Measurements from ENCODE around the gene DST. TPM values are rescaled to one million over a fixed set of nuclear protein-coding genes. Genes with fewer than 3 reads are reported as not detected.

The DST gene
- total and polyA plus RNA-seq, 2 of the 8 experiments (the other 6 are each of a cell fraction or from before 2014, with no cell fraction given), result 49.4 to 116 TPM

GRCh38 chr6:56643379-56644089, 845 bp upstream of the DST start:
- Histone ChIP-seq H3K4me2 (ENCODE audit: insufficient read depth in 1 of 2, low read depth in 2 of 2, low read length in 2 of 2) (no peak overlapping the region), H2BK12ac (ENCODE audit: low read depth, low read length) (no peak overlapping the region), H3K9me3 (ENCODE audit: insufficient read depth in 2 of 2, low read depth in 1 of 2, low read length in 1 of 2) (no peaks in the 10 kb centered on the region), H2BK5ac (ENCODE audit: low read depth, low read length) (no peak overlapping the region), H4K91ac (replicated peaks; ENCODE audit: insufficient read length, low read length) (no peak overlapping the region), H3K9ac (replicated peaks in 1 of 4; ENCODE audit: extremely low read depth in 1 of 4, low read depth in 3 of 4, low read length in 3 of 4) (no peak overlapping the region), H2BK15ac (ENCODE audit: low read length) (no peak overlapping the region), H2BK20ac (ENCODE audit: low read length) (no peak overlapping the region), H3K4me1 (replicated peaks in 1 of 4; ENCODE audit: control insufficient read depth in 3 of 4, insufficient read depth in 4 of 4, low read length in 3 of 4) (no peaks in the 10 kb centered on the region), H3K4ac (replicated peaks; ENCODE audit: insufficient read length, low read depth, low read length) (no peak overlapping the region), H4K20me1 (replicated peaks in 1 of 2; ENCODE audit: control insufficient read depth in 1 of 2, insufficient read depth in 2 of 2, low read length in 2 of 2) (no peaks in the 10 kb centered on the region), H3K79me1 (ENCODE audit: low read depth, low read length) (no peaks in the 10 kb centered on the region), H3K79me2 (ENCODE audit: control insufficient read depth in 1 of 2, insufficient read depth in 2 of 2, low read length in 2 of 2) (no peaks in the 10 kb centered on the region), H3K36me3 (ENCODE audit: control insufficient read depth in 2 of 4, insufficient read depth in 4 of 4, low read length in 3 of 4) (peaks cover 2 to 42% (median 16%) of the 10 kb centered on the region in 4 experiments; a peak in 6 of 8 replicates), H3K27me3 (replicated peaks in 1 of 4; ENCODE audit: control insufficient read depth in 3 of 4, extremely low read depth in 1 of 4, insufficient read depth in 3 of 4, low read length in 3 of 4) (no peaks in the 10 kb centered on the region), H3K56ac (replicated peaks; ENCODE audit: insufficient read length, low read depth, low read length) (no peak overlapping the region), H3K23ac (ENCODE audit: insufficient read length) (no peak overlapping the region), H4K8ac (ENCODE audit: extremely low read depth, insufficient read depth, low read length) (no peak overlapping the region), H2AK5ac (ENCODE audit: low read depth, low read length) (no peak overlapping the region), H3K14ac (ENCODE audit: insufficient read length) (no peak overlapping the region), H3K18ac (ENCODE audit: extremely low read depth, low read length) (no peak overlapping the region), H4K5ac (ENCODE audit: insufficient read length, low read depth, low read length) (no peak overlapping the region), H2AFZ (ENCODE audit: low read length) (no peak overlapping the region), H2BK120ac (replicated peaks; ENCODE audit: low read depth, low read length) (no peak overlapping the region), H3K23me2 (ENCODE audit: low read depth, low read length) (no peaks in the 10 kb centered on the region), H3K4me3 (ENCODE audit: extremely low read depth in 1 of 4, insufficient read depth in 2 of 4, low read depth in 3 of 4, low read length in 4 of 4) (no peak overlapping the region), H3K27ac (ENCODE audit: low read depth, low read length) (no peak overlapping the region)
- DNase-seq (ENCODE audit: low read depth in 1 of 2, low spot score in 2 of 2) (no peak), FAIRE-seq (no peak)
- ChIA-PET CTCF (ENCODE audit: partially characterized antibody) (interaction anchor here (0.9 to 2.5 kb wide), 13 partner anchors 8 to 208 kb away, joined by 3 to 11 read pairs (median 4); no protein-coding TSS in a partner anchor), POLR2A (ENCODE audit: partially characterized antibody) (interaction anchor here (1.3 kb wide), 1 partner anchor 32 kb away, joined by 3 read pairs; no protein-coding TSS in a partner anchor)
- 88% methylated on average over 4 of the region's 4 CpGs; no CpG with 5 or more reads in 1 of the 2 experiments for WGBS, 2 experiments (ENCODE audit: extremely low coverage in 1 of 2, insufficient coverage in 1 of 2, insufficient read length in 1 of 2, insufficient replicate concordance in 2 of 2, low coverage in 1 of 2, low lambda C conversion rate in 2 of 2, missing lambda C conversion rate in 1 of 2)
- no peak for TF ChIP-seq BCL11A (IDR thresholded peaks at IDR 0.05; ENCODE audit: low read depth in 2 of 2, low read length in 2 of 2)
- TF ChIP-seq, protein P1, sequence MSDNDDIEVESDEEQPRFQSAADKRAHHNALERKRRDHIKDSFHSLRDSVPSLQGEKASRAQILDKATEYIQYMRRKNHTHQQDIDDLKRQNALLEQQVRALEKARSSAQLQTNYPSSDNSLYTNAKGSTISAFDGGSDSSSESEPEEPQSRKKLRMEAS (IDR thresholded peaks at IDR 0.05), result no peak
- no peak for TF ChIP-seq MAFK (IDR thresholded peaks at IDR 0.05; ENCODE audit: low read depth, low read length)
- TF ChIP-seq KDM4A (IDR thresholded peaks at IDR 0.05; ENCODE audit: low read depth, low read length, severe bottlenecking), result no peak
- no peak for TF ChIP-seq ZNF274 (IDR thresholded peaks at IDR 0.05; ENCODE audit: borderline replicate concordance, extremely low read depth, low read length)
- no peak for TF ChIP-seq CREB1 (IDR thresholded peaks at IDR 0.05)
- TF ChIP-seq TAF1 (IDR thresholded peaks at IDR 0.05; ENCODE audit: low read depth, low read length), result no peak
- no peak for TF ChIP-seq SIRT6 (IDR thresholded peaks at IDR 0.05; ENCODE audit: low read length)
- no peak for TF ChIP-seq SP1 (IDR thresholded peaks at IDR 0.05; ENCODE audit: low read depth, low read length)
- no peak for TF ChIP-seq RXRA (IDR thresholded peaks at IDR 0.05; ENCODE audit: insufficient read depth, low read depth, low read length)
- no peak for TF ChIP-seq CBX8 (IDR thresholded peaks at IDR 0.05; ENCODE audit: borderline replicate concordance, low read depth, low read length)
- TF ChIP-seq YY1 (IDR thresholded peaks at IDR 0.05; ENCODE audit: low read depth, low read length), result no peak
- no peak for TF ChIP-seq RAD21 (IDR thresholded peaks at IDR 0.05 in 1 of 2, conservative IDR thresholded peaks at IDR 0.05 in 1 of 2; ENCODE audit: low read depth in 2 of 2, low read length in 2 of 2)
- no peak for TF ChIP-seq RBBP5 (IDR thresholded peaks at IDR 0.05; ENCODE audit: borderline replicate concordance, low read depth, low read length)
